Caco-2 (cell line): ENCODE measurements around the gene PIK3R2. TPM values are rescaled to one million over a fixed set of nuclear protein-coding genes. Genes with fewer than 3 reads are reported as not detected.

Experiments used
- BruUV-seq: library from RNA; stranded (reverse); fragments of 400-500 nt; replicated peaks from 2 replicates; lab custom pipeline; 2021; lab: Mats Ljungman, UMichigan
- CTCF ChIA-PET: fragments of 300-600 bp; sonication (Branson Sonifier 250); formaldehyde crosslinking; loops from one replicate; lab custom pipeline; 2022; ENCODE audit warnings: antibody characterized with exemption; lab: Charles Lee
- POLR2A ChIA-PET: fragments of 300-600 bp; sonication (Branson Sonifier 250); formaldehyde crosslinking; loops from one replicate; lab custom pipeline; 2022; ENCODE audit warnings: antibody characterized with exemption; lab: Charles Lee
- DNase-seq, 2 experiments: peaks; one replicate each; pipeline versions ENCODE4 v3.0.0 to v3.0.0-alpha.2; 2020 to 2022
- H3K27me3 ChIP-seq: replicated peaks from 2 replicates; pipeline ENCODE4 v1.6.0; 2011; ENCODE audit warnings: low read length; ENCODE audit not compliant: control insufficient read depth, insufficient read depth
- H3K36me3 ChIP-seq: 2 replicates; pipeline ENCODE4 v1.5.1; 2011; ENCODE audit warnings: low read length; ENCODE audit not compliant: control insufficient read depth, insufficient read depth
- H3K4me1 ChIP-seq: fragments of 250-450 bp; sonication (Bioruptor Pico); 2 replicates; pipeline ENCODE4 v1.5.1; 2020; ENCODE audit warnings: mild to moderate bottlenecking
- H3K4me3 ChIP-seq: 2 replicates; pipeline ENCODE4 v1.5.1; 2011; ENCODE audit warnings: low read depth, mild to moderate bottlenecking, control low read depth, low read length
- H3K9me3 ChIP-seq: fragments of 250-450 bp; sonication (Bioruptor Pico); 2 replicates; pipeline ENCODE4 v1.5.1; 2020; ENCODE audit warnings: mild to moderate bottlenecking, moderate library complexity
- H3K27ac Mint-ChIP-seq: one replicate; pipeline ENCODE4 v1.8.0; 2022; ENCODE audit warnings: mixed read lengths; ENCODE audit not compliant: unreplicated experiment
- H3K27me3 Mint-ChIP-seq: one replicate; pipeline ENCODE4 v1.8.0; 2022; ENCODE audit warnings: mixed read lengths; ENCODE audit not compliant: insufficient read depth, unreplicated experiment
- H3K36me3 Mint-ChIP-seq: one replicate; pipeline ENCODE4 v1.8.0; 2022; ENCODE audit warnings: mild to moderate bottlenecking, mixed read lengths; ENCODE audit not compliant: insufficient read depth, unreplicated experiment
- H3K4me1 Mint-ChIP-seq: one replicate; pipeline ENCODE4 v1.8.0; 2022; ENCODE audit warnings: low read depth, mixed read lengths; ENCODE audit not compliant: unreplicated experiment
- H3K4me3 Mint-ChIP-seq: one replicate; pipeline ENCODE4 v1.8.0; 2022; ENCODE audit warnings: mild to moderate bottlenecking, moderate library complexity, mixed read lengths; ENCODE audit not compliant: unreplicated experiment
- H3K9me3 Mint-ChIP-seq: one replicate; pipeline ENCODE4 v1.8.0; 2022; ENCODE audit warnings: mixed read lengths; ENCODE audit not compliant: unreplicated experiment
- CTCF ChIP-seq, 2 experiments: fragments of 200-600 bp in 1 of 2; IDR thresholded peaks; 1 replicate in 1 of 2; 2 replicates in 1 of 2; pipeline versions ENCODE4 v1.5.1 to v1.8.0; 2011 to 2022; ENCODE audit warnings: antibody characterized with exemption in 1 of 2, control low read depth in 1 of 2, inconsistent platforms in 1 of 2, low read depth in 1 of 2, low read length in 1 of 2, mild to moderate bottlenecking in 1 of 2, moderate library complexity in 1 of 2; ENCODE audit not compliant: insufficient read depth in 1 of 2, severe bottlenecking in 1 of 2, unreplicated experiment in 1 of 2
- intact Hi-C: fragments of 100-400 bp; cut with micrococcal nuclease; formaldehyde crosslinking; loops from one replicate; pipeline ENCODE4 v1.10.0; 2022; ENCODE audit not compliant: unreplicated experiment
- total RNA-seq: library from RNA; stranded (reverse); gene quantifications from 2 replicates; pipeline ENCODE4 v1.2.3, GENCODE V29; 2022

Gene PIK3R2
- total RNA-seq, 1 experiment from 2014 or later, result 34.3 TPM

- H3K9me3 Mint-ChIP-seq, result no peaks in the 10 kb centered on the region
- intact Hi-C loops, result no loop called here
- Histone ChIP-seq H3K36me3 (peaks cover 4% of the 10 kb centered on the region; the same call in 1 of the 2 replicates), H3K4me3 (no peak overlapping the region), H3K9me3 (no peaks in the 10 kb centered on the region), H3K4me1 (peaks cover 10% of the 10 kb centered on the region), H3K27me3 (no peaks in the 10 kb centered on the region)
- CTCF ChIA-PET, result no interaction called here
- DNase-seq, result no peak
- H3K36me3 Mint-ChIP-seq, result peaks cover 17% of the 10 kb centered on the region
- POLR2A ChIA-PET, result no interaction called here
- H3K27ac Mint-ChIP-seq, result no peak overlapping the region
- no peak for TF ChIP-seq CTCF (IDR thresholded peaks at IDR 0.05; ENCODE audit: insufficient read depth in 1 of 2, low read depth in 1 of 2, low read length in 1 of 2, severe bottlenecking in 1 of 2, unreplicated experiment in 1 of 2)
- BruUV-seq, result no TSS peak
- H3K4me3 Mint-ChIP-seq, result no peak overlapping the region
- H3K27me3 Mint-ChIP-seq, result no peaks in the 10 kb centered on the region
- peaks cover 9% of the 10 kb centered on the region for H3K4me1 Mint-ChIP-seq
Measured at GRCh38 chr19:18149596-18149975, 3.4 kb upstream of the PIK3R2 start.

GRCh38 chr19:18150776-18151624 is 2.0 kb upstream of the PIK3R2 start:
- no peaks in the 10 kb centered on the region for H3K27me3 Mint-ChIP-seq
- DNase-seq, result no peak
- Histone ChIP-seq H3K9me3 (no peaks in the 10 kb centered on the region), H3K27me3 (no peaks in the 10 kb centered on the region), H3K4me1 (peaks cover 11% of the 10 kb centered on the region), H3K36me3 (no peaks in the 10 kb centered on the region; the same call in 1 of the 2 replicates), H3K4me3 (no peak overlapping the region)
- H3K27ac Mint-ChIP-seq, result peak overlapping the region; percentile 98
- peak overlapping the region; percentile 94 for H3K4me3 Mint-ChIP-seq
- H3K4me1 Mint-ChIP-seq, result peaks cover 10% of the 10 kb centered on the region
- CTCF ChIA-PET, result interaction anchor here (1.6 to 1.9 kb wide), 2 partner anchors 33 to 38 kb away, joined by 5 to 17 read pairs; no protein-coding TSS in a partner anchor
- no peaks in the 10 kb centered on the region for H3K9me3 Mint-ChIP-seq
- no TSS peak for BruUV-seq
- intact Hi-C loops, result no loop called here
- peaks cover 23% of the 10 kb centered on the region for H3K36me3 Mint-ChIP-seq
- POLR2A ChIA-PET, result interaction anchor here (0.6 kb wide), 1 partner anchor 285 kb away, joined by 3 read pairs; no protein-coding TSS in a partner anchor
- no peak for TF ChIP-seq CTCF (IDR thresholded peaks at IDR 0.05; ENCODE audit: insufficient read depth in 1 of 2, low read depth in 1 of 2, low read length in 1 of 2, severe bottlenecking in 1 of 2, unreplicated experiment in 1 of 2)

DNA sequence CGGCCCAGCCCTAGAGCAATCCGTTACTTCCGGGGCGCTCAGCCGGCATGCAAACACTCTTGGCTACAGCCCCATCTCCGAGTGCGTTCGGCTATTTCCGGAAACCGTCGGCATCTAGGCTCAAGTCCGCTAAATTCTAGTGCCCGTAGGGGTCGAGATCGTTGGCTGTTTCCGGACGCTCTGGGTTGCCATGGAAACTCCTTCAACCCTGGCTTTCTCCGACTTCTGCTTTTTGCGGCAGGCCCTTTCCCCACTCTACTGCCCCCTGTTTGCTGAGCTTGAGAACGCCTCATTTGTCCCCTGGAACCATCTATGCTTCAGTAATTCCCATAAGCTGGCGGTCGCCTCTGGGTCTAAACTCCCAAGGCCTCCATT is 534 bp upstream of the PIK3R2 start:
- Histone ChIP-seq H3K27me3 (no peaks in the 10 kb centered on the region), H3K4me1 (peaks cover 11% of the 10 kb centered on the region), H3K9me3 (no peaks in the 10 kb centered on the region), H3K4me3 (peak overlapping the region; percentile 49), H3K36me3 (no peaks in the 10 kb centered on the region; the same call in 1 of the 2 replicates)
- peak; percentile 95 to 97 for DNase-seq
- no peaks in the 10 kb centered on the region for H3K9me3 Mint-ChIP-seq
- POLR2A ChIA-PET, result interaction anchor here (0.5 to 1.2 kb wide), 3 partner anchors 18 to 129 kb away, joined by 4 to 7 read pairs (median 4); partner anchors contain the start of gene JUND
- intact Hi-C loops, result loop anchor here (1.0 to 2.0 kb wide), 2 partner anchors 16 to 39 kb away; no protein-coding TSS in a partner anchor
- no peaks in the 10 kb centered on the region for H3K27me3 Mint-ChIP-seq
- peak; percentile 50 to 66 for TF ChIP-seq CTCF (IDR thresholded peaks at IDR 0.05; ENCODE audit: insufficient read depth in 1 of 2, low read depth in 1 of 2, low read length in 1 of 2, severe bottlenecking in 1 of 2, unreplicated experiment in 1 of 2)
- BruUV-seq, result TSS peak; percentile 91
- H3K4me3 Mint-ChIP-seq, result peak overlapping the region; percentile 94
- CTCF ChIA-PET, result interaction anchor here (0.5 to 1.9 kb wide), 6 partner anchors 15 to 71 kb away, joined by 3 to 17 read pairs (median 4); no protein-coding TSS in a partner anchor
- peak overlapping the region; percentile 98 for H3K27ac Mint-ChIP-seq
- peaks cover 29% of the 10 kb centered on the region for H3K36me3 Mint-ChIP-seq
- peaks cover 10% of the 10 kb centered on the region for H3K4me1 Mint-ChIP-seq
